Medulla oblongata (tissue), 1 donor: ENCODE measurements around the gene ITPK1.
"Not testable (repeated sequence)": the region's sequence is repeated elsewhere in the genome, so short reads cannot be mapped to it uniquely, and the experiment has no call there.

Experiments
- DNase-seq: peaks from one replicate; pipeline ENCODE4 v3.0.0-alpha.2; 2015; ENCODE audit errors: extremely low spot score

The ITPK1 gene

GRCh38 chr14:93115821-93116675, at the start of gene ITPK1:
Gene ITPK1 (minus strand): TSS chr14:93115925. CDS start chr14:93115163, 762 bp downstream.
- peak; percentile 66 for DNase-seq

- no peak for DNase-seq
Measured at GRCh38 chr14:93163564-93163963, 47.8 kb upstream of the ITPK1 start.

- no peak for DNase-seq
Measured at GRCh38 chr14:93161411-93161940, 45.8 kb upstream of the ITPK1 start.

GRCh38 chr14:93160353-93160801, 44.7 kb upstream of the ITPK1 start:
- no peak for DNase-seq

- not testable (repeated sequence) for DNase-seq
Measured at GRCh38 chr14:93159625-93160352, 44.1 kb upstream of the ITPK1 start.

- not testable (repeated sequence) for DNase-seq
Measured at GRCh38 chr14:93158349-93158748, 42.6 kb upstream of the ITPK1 start.

GRCh38 chr14:93156693-93157369, 41.1 kb upstream of the ITPK1 start:
- DNase-seq, result no peak

GRCh38 chr14:93155667-93156066, 39.9 kb upstream of the ITPK1 start:
- DNase-seq, result no peak

GRCh38 chr14:93153121-93153520, 37.4 kb upstream of the ITPK1 start:
- no peak for DNase-seq

GRCh38 chr14:93150227-93151208, 34.8 kb upstream of the ITPK1 start:
- peak; percentile 61 for DNase-seq

GRCh38 chr14:93148979-93149378, 33.3 kb upstream of the ITPK1 start:
- no peak for DNase-seq

- DNase-seq, result no peak
Measured at GRCh38 chr14:93146119-93146518, 30.4 kb upstream of the ITPK1 start.

GRCh38 chr14:93142854-93143652, 27.3 kb upstream of the ITPK1 start:
- no peak for DNase-seq

- DNase-seq, result no peak
Measured at GRCh38 chr14:93137864-93138263, 22.1 kb upstream of the ITPK1 start.

GRCh38 chr14:93136508-93136907, 20.8 kb upstream of the ITPK1 start:
- DNase-seq, result not testable (repeated sequence)

- no peak for DNase-seq
Measured at GRCh38 chr14:93136009-93136408, 20.3 kb upstream of the ITPK1 start.

- DNase-seq, result no peak
Measured at GRCh38 chr14:93135399-93135798, 19.7 kb upstream of the ITPK1 start.

GRCh38 chr14:93133464-93133863, 17.7 kb upstream of the ITPK1 start:
- no peak for DNase-seq

- peak; percentile 68 for DNase-seq
Measured at GRCh38 chr14:93132472-93133065, 16.8 kb upstream of the ITPK1 start.
